DMS114 treated with DMSO at 0.1 percent for 48 hours (cell line): ENCODE results near the gene YIF1A.
"Not testable (repeated sequence)": the region's sequence is repeated elsewhere in the genome, so short reads cannot be mapped to it uniquely, and the experiment has no call there.

ENCODE experiments used
- DNase-seq: peaks from one replicate; lab custom pipeline; 2025; ENCODE audit not compliant: unreplicated experiment; lab: John Stamatoyannopoulos, UW

YIF1A gene

GRCh38 chr11:66271816-66272215, 17.1 kb downstream of the YIF1A start:
- DNase-seq: no peak

DNA sequence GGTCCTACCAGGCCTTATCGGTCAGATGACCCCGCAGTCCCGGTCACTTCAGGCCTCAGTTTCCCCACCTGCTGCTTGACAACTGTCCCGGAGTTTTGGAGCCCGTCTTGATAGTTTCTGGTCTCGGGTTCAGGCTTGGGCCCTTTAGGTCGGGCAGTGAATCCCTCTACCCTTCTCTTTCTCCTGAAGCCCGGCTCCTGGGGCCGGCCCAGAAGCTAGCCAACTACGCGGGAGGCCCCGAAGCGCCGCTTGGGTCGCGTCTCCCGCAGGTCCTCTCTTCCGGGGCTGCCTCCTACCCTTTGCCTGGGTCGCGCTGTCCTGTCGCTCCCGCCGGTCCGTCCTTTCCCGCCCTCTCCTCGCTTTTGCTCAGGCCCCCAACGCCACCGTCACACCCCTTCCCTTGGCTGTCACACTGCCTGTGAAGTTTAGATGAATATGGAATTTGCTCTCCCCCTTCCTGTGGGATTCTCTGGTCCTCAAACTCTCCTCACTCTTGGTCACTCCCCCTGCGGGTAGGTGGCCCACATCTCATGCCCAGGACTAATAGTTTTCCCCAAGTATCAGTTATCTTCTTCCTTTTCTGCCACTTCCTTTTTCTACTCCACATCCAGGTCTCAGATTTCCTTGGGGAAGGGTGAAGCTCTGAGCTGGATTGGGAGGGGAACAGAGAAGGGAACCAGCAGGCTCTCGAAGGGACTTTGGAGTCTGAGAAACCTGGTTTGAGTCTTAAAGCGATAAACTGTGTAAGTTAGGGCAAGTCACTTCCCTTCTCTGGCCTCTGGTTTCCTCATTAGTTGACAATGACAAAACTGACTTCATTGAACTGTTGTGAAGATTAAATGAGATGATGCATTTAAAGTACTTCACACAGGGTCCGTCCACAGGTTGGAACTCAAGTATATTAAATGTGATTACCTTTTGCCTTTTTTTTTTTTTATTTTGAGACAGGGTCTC, 19.7 kb downstream of the YIF1A start:
- peak; percentile 37 for DNase-seq

GRCh38 chr11:66268244-66268951, 20.5 kb downstream of the YIF1A start, which contains the start of gene RAB1B:
TSS of gene RAB1B (plus strand) at chr11:66268639. CDS start at chr11:66268680, 41 bp downstream.
- DNase-seq: peak; percentile 98

- peak; percentile 73 for DNase-seq
Observed at GRCh38 chr11:66267379-66268243, 21.3 kb downstream of the YIF1A start.

DNA sequence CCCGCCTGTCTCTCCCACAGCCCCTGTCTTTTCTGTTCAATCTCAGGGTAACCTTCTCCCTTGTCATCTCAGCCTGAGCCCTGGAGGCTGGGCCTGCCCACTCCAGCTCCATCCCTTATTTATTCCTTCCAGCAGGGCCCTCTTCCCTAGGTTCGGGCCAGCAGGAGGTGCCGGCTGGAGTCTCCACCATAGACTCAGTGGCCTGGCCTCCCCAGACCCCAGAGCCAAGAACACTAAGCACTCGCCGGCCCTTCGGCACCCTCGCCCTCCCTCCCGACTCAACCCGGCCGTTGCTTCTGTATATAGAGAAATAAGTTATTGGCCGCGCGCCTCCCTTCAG, 21.9 kb downstream of the YIF1A start:
- no peak for DNase-seq

GRCh38 chr11:66266378-66267038, 22.4 kb downstream of the YIF1A start:
- no peak for DNase-seq

DNA sequence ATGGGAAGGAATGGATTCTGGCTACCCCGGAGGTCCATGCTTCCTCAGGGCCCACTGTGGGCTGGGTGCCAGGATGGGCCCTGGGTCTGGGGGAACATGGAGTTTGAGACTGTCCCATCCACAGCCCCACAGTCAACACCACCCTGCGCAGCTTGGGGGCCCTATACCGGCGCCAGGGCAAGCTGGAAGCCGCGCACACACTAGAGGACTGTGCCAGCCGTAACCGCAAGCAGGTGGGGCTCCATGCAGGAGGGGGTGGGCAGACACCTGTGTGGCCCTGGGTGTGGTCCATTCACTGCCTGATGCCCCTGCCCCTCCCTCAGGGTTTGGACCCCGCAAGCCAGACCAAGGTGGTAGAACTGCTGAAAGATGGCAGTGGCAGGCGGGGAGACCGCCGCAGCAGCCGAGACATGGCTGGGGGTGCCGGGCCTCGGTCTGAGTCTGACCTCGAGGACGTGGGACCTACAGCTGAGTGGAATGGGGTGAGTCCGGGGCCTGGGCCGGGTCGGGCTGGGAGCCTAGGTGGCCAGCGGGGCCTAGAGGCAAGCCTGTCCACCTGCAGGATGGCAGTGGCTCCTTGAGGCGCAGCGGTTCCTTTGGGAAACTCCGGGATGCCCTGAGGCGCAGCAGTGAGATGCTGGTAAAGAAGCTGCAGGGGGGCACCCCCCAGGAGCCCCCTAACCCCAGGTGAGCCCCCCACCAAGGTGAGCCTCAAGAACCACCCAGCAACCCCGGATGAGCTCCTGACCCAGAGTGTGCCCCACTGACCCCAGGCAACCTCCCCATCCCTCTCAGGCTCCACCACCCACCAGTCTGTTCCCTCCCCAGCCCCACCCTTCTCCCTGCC, 23.2 kb downstream of the YIF1A start:
- DNase-seq: no peak

GRCh38 chr11:66264914-66265313, 24.0 kb downstream of the YIF1A start:
- no peak for DNase-seq

DNA sequence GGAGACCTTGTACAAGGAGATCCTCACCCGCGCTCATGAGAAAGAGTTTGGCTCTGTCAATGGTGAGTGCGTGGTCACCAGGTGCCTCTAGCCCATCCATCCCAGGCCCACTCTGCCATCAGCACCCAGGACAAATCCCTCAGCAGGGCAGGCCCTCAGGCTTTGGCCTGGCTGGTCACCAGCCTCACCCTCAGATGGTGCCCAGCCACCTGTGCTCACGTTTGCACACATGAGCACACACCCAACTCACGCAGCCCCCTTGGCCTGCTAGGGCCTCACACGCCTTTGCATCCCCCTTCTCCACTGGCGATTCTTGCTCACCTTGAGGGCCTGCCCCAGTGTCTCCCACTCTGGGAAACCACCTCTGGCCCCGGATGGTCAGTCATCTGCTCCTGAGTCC, 24.6 kb downstream of the YIF1A start:
- no peak for DNase-seq

DNA sequence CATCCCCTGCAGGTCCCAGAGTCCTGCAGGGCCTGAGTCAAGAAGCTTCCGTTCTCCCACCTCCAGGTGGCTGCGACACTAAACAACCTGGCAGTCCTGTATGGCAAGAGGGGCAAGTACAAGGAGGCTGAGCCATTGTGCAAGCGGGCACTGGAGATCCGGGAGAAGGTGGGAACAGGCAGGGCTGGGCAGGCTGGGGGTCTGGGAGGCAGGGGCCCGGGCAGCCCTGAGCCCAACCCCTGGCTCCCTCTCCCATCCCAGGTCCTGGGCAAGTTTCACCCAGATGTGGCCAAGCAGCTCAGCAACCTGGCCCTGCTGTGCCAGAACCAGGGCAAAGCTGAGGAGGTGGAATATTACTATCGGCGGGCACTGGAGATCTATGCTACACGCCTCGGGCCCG, 25.2 kb downstream of the YIF1A start:
- no peak for DNase-seq

DNA sequence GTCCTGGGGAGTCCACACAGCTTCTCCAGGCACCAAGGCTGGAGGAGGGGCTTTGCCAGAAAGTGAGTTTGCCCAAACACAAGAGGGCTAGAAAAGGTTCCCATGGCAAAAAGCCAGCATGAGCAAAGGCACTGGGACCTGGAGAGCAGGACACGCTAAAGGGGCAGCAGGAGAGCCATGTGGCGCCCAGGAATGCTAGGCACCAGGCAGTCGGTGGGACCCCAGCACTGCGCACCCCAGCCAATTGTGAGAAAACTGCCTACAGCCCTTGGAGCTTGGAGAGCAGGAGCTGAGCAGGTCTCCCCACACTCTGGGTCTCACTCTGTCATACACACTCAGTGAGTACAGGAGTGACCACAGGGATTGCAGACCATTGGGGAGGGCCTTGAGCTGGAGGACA, 25.7 kb downstream of the YIF1A start:
- no peak for DNase-seq

DNA sequence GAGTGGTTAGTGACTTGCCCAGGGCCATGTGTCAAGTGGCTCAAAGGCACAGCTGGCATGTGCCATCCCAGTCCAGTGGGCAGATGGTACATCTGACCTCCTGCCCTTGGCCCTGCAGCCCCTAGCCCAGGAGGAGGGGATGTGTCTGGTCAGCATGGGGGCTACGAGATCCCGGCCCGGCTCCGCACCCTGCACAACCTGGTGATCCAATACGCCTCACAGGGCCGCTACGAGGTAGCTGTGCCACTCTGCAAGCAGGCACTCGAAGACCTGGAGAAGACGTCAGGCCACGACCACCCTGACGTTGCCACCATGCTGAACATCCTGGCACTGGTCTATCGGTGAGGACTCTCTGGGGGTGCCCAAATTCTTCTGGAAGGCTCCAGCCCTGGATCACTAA, 26.2 kb downstream of the YIF1A start:
- DNase-seq: no peak

GRCh38 chr11:66262191-66262590, 26.8 kb downstream of the YIF1A start:
- no peak for DNase-seq

GRCh38 chr11:66261578-66261977, 27.4 kb downstream of the YIF1A start:
- DNase-seq: no peak

GRCh38 chr11:66259956-66260355, 29.0 kb downstream of the YIF1A start:
- DNase-seq: no peak

- DNase-seq: no peak
Observed at GRCh38 chr11:66259225-66259624, 29.7 kb downstream of the YIF1A start.

DNA sequence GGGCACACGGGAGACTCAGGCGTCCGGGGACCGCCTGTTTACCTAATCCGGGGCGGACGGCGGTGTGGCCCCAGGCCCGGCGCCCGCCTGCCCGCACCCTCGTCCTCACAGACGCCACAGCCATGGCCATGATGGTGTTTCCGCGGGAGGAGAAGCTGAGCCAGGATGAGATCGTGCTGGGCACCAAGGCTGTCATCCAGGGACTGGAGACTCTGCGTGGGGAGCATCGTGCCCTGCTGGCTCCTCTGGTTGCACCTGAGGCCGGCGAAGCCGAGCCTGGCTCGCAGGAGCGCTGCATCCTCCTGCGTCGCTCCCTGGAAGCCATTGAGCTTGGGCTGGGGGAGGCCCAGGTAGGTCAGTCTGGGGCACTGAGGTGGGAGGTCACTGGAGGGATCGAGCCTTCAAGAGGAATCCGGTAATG, 30.5 kb downstream of the YIF1A start:
- no peak for DNase-seq

GRCh38 chr11:66253081-66253480, 35.9 kb downstream of the YIF1A start:
- DNase-seq: not testable (repeated sequence)

DNA sequence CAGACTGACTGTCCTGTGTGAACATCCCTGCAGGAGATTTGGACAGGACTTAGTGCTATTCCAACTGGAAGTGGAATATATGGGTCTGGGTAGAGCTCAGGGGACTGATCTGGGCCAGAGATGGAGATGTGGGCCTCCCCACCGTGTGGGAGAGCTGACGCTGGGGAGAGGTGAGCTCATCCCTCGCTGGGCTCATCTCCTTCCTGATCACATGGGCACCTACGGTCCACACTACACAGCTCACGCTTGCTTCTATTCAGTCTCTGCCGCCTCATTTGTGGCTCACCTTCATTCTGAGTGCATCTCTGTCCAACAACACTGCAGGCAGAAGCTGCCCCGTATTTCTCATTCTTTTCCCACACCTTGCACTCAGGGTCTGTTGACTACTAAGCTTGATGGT, 37.1 kb downstream of the YIF1A start:
- no peak for DNase-seq

GRCh38 chr11:66248903-66249302, 40.0 kb downstream of the YIF1A start:
- DNase-seq: no peak
